IPS-NIHi7 (cell line): ENCODE data around the gene HIGD1A.

Experiments used
- DNase-seq: peaks from one replicate; pipeline ENCODE4 v3.0.0; 2012; ENCODE audit warnings: mixed read lengths; ENCODE audit errors: extremely low spot score

The HIGD1A gene

DNA sequence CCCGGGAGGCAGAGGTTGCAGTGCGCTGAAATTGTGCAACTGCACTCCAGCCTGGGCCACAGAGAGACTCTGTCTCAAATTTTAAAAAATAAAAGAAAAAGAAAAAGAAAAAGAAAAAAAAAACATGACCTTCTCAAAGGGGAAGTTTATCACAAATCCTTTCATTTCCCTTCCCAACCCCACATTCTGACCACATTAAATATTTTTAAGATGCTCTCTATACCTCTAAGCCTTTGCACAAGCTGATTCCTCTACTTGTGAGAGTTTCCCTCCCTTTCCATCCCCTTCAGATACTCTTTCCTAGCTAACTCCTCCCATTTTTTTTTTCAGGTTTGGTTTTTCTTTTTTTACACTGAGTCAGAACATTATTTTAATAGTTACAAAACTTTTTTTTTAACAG is 4.0 kb downstream of the HIGD1A start:
- no peak for DNase-seq

DNA sequence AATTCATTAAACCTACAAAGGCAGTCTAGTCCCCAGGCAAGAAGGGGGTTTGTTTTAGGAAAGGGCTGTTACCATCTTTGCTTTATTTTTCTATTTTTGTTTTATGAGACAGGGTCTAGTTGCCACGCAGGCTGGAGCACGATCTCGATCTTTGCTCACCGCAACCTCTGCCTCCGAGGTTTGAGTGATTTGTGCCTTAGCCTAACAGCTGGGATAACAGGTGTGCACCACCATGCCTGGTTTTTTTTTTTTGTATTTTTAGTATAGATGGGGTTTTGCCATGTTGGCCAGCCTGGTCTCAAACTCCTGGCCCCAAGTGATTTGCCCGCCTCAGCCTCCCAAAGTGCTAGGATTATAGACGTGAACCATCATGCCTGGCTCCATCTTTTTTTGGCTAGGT is 4.9 kb downstream of the HIGD1A start:
- DNase-seq, result no peak

DNA sequence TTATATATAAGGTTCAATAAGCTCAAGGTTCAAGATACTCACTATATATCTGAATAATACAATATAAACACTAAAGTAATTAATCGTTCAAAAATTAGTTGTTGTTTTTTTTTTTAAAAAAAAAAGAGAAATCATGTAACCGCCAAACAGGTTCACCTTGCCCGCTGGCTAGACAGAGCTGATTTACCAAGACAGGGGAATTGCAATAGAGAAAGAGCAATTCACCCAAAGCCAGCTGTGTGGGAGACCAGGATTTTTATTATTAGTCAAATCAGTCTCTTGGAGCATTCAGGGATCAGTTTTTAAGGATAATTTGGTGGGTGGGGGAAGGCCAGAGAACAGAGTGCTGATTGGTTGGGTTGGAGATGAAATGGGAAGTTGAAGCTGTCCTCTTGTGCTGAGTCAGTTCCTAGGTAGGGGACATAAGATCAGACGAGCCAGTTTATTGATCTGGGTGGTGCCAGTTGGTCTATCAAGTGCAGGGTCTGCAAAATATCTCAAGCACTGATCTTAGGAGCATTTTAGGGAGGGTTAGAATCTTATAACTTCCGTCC is 7.9 kb downstream of the HIGD1A start:
- no peak for DNase-seq

DNA sequence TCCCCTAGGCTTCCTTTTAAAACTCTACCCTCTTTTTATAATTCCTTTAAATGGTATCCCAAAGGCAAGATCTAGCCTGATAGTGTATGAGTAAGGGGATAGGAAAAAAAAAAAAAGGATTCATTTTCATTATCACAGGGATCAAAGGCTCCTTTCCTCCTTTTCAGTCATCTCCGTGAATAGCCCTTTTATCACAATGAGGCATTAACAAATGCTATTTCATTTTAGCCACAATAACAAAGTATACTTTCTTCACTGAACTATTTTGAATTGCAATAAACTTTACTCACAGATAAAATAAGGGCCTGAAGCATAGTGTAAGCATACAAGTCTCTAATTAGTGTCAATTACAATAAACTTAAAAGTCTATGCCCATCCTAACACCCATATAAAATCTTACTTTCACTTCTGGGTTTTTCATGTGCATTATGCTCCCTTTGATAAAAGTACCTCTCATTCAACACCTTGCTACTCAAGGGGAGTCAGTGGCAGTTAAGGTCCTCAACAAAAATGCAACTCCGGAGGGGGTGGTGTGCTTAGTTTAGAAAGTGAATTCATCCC is 8.6 kb downstream of the HIGD1A start:
- DNase-seq, result no peak

DNA sequence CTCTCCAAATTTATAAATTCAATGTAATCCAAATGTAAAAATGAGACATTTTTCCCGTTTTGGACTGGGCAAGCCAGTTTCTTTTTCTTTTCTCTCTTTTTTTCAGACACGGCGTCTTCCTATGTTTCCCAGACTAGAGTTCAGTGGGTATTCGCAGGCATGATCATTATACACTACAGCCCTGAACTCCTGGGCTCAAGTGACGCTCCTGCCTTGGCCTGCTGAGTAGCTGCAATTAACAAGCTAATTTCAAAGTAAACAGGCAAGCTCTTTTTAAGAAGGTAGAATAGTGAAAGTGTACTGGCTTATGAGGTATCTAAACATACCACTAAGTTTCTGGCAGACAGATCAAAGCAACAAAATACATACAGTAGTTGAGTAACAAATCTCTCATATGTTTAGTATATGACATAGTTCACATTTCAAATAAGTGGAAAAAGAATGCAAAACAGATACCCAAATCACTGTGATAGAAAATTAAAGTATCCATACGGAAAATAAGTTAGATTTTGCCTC is 13.5 kb downstream of the HIGD1A start:
- DNase-seq, result no peak

DNA sequence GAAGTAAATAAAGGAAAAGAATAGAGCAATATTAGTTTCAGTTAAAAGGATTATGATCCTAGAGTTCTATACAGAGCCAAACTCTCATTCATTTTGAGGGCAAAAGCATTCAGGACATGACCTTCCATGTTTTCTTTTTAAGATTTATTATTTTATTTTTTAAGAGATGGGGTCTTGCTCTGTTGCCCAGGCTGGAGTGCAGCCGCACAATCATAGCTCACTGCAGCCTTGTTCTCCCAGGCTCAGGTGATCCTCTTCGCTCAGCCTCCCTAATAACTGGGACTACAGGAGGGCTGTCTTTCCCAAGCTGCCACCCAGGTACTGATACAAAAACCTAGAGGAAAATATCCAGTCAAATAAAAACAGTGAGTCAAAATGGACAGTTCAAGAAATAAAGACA is 17.7 kb downstream of the HIGD1A start:
- no peak for DNase-seq

DNA sequence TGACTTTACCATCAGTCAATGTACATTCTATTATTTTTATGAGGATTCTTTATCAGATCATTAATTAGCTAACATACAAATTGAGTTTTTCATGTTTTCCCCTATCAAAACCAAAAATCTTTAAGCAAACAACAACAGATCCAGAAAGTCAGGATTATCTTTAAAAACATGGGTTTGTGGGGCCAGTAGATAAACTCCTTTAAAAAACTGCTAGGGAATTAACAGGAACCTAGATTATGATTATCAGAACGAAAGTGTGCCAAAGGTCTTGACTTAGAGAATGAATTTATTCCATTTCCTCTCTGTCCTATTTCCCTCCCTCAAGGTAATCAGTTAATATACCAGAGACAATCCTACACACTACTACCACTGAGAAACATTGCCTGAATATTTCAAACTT is 18.1 kb downstream of the HIGD1A start:
- DNase-seq, result no peak

DNA sequence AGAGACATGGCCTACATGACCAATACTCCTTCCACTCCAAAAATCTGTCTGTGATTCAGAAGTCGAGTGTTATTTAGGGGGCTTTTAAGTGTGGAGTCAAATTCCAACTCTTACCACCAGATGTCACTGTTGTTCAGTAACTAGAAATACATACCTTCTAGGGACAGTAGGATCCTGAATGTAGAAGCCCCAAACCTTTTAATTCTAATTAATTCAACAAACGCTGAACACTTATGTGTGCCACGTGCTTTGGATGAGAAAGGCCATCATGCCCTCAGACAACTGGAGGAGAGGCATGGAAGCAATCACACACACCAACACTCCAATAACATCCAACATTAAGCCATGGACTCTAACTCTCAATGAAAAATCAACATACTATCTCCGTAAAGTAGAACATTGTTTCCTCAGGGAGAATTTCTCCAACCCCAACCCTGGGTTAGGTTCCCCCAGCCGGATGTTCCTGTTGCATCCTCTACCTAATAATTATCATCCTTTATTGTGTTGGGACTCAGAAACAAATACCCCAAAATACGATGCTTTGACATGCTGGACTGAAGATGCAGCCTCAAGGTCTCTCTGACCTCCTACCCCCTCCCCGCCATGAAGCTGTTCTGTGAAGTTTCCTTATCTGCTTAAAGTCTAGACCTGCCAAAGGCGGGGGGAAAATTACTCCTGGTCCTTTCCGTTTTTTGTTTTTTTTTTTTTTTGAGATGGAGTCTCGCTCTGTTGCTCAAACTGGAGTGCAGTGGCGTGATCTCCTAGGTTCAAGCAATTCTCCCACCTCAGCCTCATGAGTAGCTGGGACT is 23.2 kb downstream of the HIGD1A start:
- DNase-seq, result peak; percentile 65

DNA sequence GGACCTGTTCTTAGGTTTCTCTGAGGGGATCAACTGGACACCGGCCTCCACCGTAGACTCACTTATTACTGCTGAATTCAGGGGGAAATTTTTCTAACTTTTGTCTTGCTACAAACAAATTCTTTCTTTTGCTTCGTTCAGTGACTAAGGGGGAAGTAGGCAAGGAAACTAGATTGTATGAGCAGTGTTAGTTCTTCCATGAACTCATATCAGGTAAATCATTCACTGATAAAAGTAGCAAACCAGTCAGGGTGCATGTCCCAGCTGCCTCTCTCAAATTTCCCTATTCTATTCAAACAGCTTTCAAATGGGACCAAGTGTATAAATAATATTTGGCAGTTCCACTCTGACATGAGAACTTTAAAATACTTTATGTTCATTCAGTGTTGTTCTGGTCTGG is 23.9 kb downstream of the HIGD1A start:
- no peak for DNase-seq

DNA sequence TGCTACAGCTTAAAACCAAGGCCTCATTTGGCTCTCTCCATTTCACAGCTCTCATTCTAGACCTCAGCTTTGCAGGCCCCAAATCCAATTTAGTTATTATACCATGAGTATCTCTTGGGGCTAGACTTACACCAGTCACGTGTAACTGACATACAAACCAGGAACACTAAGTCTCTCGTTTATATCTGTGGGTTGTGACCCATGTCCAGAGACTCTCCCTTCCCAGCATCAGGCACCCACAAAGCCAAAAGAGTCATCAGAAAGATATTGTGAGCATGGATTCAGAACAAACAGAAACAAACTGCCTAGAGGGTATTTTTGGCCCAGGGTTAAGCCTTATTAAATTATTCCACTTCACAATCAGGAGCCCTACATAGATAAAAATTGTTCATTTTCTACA is 25.6 kb downstream of the HIGD1A start:
- DNase-seq, result no peak

DNA sequence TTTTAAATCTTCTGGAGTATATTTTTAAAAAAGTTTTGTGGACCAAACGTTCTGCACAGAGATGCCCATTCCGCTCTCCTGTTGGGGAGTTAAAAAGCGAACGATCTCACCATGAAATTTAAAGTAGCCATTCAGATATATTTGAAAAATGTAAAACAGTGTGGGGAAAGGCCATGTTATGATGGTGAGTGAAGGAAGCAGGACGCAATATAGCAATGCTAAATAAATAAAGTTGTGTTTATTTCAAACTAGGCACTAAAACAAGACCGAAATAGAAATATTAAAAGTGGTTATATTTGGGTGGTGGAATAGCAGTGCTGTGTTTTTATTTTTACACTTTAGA is 30.9 kb downstream of the HIGD1A start:
- DNase-seq, result no peak

DNA sequence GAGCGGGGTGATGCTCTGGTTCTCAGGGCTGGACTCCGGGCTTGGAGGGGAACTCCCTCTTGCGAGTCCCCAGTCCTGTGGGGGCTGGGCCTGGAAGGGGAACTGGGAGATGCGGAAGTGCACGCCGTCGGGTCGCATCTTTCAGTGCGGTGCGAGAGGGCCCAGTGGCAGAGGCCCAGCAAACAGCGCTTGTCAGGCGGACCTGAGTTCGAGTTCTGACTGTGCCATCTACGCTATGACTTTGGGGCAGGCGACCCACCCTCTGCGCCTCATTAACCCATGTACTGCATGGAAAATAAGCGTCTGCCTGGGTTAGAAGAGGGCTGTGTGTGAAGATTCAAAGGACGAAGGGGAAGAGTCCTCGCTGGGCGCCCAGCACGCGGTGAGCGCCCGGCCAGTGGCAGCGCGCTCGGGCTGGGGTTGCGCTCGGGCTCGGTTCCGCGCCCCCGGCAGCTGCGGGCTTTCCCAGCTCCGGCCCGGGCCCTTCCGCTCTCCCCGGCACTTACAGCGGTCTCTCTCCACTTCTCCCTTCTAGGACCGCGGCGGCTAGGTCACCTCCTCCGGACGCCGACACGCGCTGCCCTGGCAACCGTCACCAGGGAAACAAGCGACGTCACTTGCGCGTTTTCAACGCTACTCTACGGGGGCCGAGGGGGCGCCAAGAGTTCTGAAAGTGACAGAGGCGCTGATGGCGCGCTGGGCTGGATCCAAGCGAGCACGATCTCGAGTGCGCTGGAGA is 31.5 kb downstream of the HIGD1A start, which contains the start of gene CCDC13:
Gene CCDC13 (minus strand): TSS at position 584 of the 739 bp plus-strand sequence. CDS start 14,908 bp downstream, outside the sequence.
- peak; percentile 93 for DNase-seq

DNA sequence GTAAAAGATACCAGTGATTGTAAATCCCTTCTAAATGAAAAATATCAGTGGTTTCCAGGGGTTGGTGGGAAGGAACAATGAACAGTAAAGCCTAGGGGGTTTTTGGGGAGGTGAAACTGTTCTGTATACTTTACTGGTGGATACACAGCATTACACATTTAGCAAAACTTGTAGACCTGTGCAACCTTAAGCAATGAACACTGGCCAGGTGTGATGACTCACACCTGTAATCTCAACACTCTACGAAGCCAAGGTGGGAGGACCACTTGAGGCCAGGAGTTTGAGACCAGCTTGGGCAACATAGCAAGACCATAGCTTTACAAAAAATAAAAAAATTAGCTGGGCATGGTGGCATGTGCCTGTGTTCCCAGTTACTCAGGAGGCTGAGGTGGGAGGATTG is 33.0 kb downstream of the HIGD1A start:
- DNase-seq, result no peak

DNA sequence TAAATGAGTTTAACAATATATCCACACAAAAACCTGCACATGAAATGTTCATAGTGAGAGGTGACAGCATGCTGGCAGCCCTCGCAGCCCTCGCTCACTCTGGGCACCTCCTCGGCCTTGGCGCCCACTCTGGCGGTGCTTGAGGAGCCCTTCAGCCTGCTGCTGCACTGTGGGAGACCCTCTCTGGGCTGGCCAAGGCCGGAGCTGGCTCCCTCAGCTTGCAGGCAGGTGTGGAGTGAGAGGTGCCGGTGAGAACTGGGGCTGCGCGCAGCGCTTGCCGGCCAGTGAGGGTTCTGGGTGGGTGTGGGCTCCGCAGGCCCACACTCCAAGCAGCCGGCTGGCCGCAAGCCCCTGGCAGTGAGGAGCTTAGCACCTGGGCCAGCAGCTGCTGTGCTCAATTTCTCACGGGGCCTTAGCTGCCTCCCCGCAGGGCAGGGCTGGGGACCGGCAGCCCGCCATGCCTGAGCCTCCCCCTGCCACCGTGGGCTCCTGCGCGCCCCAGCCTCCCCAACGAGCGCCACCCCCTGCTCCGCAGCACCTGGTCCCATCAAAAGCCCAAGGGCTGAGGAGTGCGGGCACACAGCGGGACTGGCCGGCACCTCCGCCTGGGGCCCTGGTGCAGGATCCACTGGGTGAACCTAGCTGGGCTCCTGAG is 34.7 kb downstream of the HIGD1A start:
- no peak for DNase-seq

DNA sequence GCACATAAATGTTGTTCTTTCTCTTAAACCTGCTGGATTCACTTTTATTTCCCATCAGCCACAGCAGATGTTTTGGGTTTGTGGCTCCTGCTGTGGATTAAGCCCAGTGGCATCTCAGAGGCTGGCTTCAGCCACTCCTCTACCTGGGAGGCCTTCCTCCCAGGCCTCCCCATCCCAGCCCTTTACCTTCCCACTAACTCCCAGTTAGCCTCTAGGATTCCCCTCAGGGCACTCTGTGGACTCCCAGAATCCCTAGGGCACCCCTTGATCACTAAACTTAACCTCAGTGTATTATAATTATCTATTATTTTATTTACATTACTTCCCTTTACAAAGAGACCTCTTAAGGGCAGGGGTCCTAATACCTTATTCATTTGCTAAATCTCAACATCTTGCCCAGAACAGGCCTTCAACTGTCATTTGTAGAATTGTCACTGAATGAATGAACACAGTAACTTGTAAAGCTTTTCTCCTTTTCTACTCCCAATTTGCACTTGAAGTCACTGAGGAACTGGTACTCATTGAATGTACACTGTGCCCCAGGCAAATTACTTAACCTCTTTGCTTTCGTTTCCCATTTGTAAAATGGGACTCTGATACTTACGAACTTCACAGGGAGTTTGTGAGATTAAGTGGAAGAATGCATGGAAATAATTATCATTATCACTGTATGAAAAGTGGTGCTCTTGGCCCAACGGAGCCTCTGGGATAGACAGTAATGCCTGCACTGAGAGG is 39.6 kb downstream of the HIGD1A start:
- no peak for DNase-seq

DNA sequence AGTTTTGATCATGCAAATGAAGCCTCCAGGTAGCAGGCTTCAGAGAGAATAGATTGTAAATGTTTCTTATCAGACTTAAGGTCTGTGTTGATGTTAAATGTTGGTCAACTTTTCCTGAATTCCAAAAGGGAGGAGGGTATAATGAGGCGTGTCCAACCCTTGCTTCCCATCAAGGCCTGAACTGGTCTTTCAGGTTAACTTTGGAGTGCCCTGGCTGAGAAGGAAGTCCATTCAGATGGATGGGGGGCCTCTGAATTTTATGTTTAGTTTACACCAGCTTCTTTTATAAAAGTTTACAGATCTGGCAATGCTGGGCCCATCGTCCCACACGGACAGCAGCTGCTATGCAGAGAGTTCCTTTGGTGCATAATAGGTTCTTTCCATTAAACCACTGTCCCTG is 40.2 kb downstream of the HIGD1A start:
- DNase-seq, result no peak

DNA sequence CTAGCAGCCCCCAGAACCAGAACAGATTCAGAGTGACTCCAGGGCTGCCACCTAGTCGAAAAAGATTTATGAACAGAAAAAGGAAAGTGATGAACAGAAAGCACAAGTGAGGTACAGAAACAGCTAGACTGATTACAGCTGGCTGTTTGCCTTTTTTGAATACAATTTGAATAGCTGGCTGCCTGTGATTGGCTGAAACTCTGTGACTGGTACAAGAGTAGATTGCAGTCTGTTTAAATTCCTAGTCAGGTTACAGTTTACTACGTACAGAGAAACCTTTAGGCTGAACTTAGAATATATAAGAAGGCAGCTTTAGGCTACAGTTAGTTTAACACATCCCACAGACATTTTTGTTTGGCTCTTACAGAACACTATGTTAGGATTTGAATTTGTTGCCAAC is 41.3 kb downstream of the HIGD1A start:
- no peak for DNase-seq

DNA sequence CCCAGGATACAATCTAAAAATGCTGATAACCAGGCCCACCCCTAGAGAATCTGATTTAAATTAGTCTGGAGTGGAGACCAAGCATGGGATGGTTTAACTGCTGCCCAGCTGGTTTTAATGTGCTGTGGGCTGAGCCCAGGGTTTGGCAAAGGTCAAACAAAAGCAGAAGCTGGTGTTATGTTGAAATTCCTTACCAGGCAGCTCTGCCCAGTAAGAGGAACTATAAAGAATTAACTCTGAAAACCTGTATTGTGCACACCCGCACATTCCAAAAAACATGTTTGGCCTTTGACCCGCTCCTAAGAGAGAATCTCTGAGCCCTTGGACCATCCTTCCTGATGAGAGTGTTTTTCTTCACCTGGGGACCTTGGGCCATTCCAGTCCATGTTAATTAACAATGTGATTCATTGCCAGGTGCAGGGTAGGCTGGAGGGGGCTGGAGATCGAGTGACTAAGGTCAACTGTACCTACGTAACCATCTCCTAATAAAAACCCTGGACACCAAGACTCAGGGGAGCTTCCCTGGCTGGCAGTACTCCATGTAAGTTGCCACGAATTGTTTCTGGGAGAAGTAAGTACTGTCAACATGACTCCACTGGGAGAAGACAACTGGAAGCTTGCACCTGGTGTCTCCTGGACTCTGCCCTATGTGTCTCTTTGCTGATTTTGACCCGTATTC is 42.1 kb downstream of the HIGD1A start:
- no peak for DNase-seq

DNA sequence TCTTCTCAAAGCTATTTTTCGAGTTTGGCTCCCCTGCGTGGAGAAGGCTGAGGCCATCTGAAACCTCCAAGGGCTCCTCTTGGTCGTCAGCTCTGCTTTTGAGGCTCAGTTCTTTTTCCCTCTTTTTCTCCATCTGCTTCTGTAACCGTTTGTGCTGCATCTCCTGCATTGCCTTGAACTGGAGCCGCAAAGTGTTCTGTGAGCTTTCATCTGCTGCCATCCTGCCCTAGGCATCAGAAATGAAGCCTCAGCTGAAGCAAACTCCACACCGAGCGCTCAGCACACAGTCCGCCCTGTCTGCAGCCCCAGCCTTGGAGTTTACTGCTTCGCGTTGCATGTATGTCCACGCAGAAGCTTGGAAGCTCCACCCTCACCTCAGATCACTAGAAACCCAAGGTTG is 46.2 kb downstream of the HIGD1A start:
- DNase-seq, result no peak

DNA sequence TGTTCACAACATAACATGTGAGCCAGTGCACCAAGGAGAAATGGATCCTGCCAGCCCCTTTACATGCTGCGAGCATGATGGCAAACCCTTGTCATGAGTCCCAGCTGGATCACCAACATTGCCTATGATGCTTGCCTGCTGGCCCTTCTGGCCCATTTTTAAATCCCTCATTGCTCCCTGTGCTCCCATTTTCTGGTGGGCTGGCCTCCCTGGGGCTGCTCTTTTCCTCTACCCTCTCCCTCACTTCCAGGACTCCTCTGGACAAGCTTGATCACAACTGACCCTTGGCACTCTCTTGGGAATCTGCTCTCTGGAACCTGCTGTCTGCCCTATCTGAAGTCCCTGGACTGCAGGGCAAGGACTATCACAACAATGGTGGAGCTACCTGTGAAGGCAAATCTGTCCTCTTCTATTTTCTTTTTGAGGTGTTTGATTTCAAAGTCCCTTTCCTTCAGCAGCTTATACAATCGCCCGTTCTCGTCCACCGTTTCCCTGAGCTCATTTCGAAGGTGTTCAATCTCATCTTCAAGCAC is 47.5 kb downstream of the HIGD1A start:
- DNase-seq, result no peak
